HG03066 (cell line): Measurements from ENCODE around the gene OR51B2.
"Not testable (repeated sequence)": the region's sequence is repeated elsewhere in the genome, so short reads cannot be mapped to it uniquely, and the experiment has no call there.

Experiments
- ATAC-seq: cut with Tn5 transposase; IDR thresholded peaks from one replicate; pipeline ENCODE4 v1.9.1; 2021; ENCODE audit warnings: low read depth; ENCODE audit not compliant: unreplicated experiment

The OR51B2 gene

DNA sequence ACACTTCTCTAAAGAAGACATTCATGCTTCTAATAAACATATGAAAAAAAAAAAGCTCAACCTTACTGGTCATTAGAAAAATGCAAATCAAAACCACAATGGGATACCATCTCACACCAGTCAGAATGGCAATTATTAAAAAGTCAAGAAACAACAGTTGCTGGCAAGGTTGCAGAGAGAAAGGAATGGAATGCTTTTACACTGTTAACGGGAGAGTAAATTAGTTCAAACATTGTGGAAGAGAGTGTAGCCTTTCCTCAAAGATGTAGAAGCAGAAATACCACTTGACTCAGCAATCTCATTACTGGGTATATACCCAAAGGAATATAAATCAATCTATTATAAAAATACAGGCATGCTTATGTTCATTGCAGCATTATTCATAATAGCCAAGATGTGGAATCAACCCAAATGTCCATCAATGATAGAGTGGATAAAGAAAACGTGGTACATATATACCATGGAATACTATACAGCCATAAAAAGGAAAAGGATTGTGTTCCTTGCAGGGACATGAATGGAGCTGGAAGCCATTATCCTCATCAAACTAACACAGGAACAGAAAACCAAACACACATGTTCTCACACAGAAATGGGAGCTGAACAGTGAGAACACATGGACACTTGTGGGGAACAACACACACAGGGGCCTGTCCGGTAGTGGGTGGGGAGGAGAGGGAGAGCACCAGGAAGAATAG lies 10.6 kb downstream of the OR51B2 start:
- not testable (repeated sequence) for ATAC-seq

DNA sequence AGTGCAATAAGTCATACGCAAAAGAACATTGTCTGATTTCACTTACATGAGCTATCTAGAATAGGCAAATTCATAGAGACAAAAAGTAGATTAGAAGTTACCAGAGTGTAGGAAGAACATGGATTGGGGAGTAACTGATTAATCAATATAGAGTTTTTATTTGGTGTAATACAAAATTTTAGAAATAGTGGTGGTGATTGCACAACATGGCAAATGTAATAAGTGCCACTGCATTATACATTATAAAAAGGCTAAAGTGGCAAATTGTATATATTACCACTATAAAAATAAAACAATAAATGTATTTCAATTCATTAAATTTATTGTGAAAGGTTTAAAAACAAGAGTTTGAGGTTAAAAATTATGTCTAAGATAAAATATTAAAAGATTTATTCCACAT lies 13.7 kb downstream of the OR51B2 start:
- ATAC-seq, result no peak

DNA sequence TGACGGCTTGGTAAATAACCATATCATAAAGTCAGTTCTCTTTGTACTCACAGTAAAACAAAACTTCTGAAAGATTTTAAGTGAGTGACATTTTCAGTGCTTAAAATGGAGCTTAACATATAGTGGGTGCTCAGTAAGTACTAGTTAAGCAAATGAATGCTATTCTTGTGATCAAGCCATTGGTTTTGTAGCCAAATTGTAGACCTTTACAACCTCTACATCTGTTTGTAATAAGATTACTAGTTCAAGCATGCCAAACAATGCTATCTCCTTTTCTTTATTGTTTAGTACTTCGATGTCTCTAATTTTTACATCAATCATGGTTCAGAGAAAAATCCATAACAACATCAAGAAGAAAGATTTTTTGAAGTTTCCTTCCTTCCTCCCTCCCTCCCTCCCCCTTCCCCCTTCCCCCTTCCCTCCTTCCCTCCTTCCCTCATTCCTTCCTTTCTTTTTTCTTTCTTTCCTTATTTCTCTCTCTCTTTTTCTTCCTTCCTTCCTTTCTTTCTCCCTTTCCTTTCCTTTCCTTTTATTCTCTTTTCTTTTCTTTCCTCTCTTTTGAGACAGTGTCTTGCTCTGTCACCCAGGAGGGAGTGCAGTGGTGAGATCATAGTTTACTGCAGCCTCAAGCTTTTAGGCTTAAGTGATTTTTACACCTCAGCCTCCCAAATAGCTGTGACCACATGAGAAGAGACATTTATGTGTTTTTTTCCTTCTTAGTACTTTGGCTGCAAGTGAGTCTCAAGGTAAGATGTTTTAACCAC lies 16.7 kb downstream of the OR51B2 start:
- no peak for ATAC-seq

DNA sequence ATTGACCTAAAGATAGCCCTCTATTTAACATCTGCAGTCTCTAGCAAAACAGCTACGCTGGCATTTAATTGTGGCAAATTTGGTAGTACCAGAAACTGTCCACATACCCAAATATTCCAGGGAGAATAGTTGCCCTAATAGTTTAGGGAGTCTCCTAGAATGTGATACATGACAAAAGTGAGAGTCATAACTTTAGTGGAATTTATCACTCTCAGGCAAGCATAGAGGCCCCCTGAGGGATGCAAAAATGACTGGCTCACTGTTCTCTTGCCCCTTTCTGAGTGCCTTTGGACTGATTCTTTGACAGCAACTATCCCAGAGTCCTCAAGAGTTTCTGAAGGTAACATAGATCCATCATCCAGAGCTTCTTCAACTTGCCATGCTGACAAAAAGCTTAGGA lies 20.1 kb downstream of the OR51B2 start:
- no peak for ATAC-seq

DNA sequence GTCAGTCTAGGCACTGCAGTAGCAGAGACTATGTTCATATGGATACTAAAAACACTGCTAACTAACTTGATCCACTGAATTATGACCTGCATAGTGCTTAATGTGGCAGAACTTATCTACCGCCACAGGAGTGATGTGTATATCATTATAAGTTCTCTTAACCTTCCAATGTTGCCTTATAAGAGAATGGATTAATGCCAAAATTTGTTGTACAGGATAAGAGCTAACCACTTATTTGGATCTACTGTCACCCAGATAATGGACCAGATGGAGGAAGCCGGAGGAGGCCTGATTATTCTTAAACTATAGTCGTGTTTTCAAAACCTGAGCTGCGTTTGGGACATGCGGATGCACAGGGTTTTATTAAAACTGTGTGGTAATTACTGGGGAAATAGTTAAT lies 20.5 kb downstream of the OR51B2 start:
- ATAC-seq, result no peak

DNA sequence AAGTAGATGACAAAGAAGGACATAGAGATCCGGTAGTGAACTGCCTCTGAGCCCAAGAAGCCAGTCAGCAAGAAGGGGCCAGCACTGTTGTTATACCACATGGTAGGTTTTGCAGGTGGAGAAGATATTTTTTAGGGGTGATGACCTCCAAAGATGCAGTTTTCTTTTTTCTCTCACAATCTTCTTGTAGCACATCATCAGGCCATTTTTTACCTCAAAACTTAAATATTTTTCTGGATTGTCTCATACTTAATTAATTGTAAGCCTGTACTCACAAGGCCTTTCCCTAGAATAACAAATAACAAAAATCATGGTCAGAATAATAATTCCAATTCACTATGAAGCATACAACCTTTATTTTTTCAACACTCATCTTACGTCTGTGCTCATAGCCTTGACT lies 22.3 kb downstream of the OR51B2 start, which contains the start of gene OR51B4:
OR51B4 (minus strand) TSS at position 101 of the 400 bp plus-strand sequence; CDS start at position 101, 0 bp downstream.
- ATAC-seq, result no peak

DNA sequence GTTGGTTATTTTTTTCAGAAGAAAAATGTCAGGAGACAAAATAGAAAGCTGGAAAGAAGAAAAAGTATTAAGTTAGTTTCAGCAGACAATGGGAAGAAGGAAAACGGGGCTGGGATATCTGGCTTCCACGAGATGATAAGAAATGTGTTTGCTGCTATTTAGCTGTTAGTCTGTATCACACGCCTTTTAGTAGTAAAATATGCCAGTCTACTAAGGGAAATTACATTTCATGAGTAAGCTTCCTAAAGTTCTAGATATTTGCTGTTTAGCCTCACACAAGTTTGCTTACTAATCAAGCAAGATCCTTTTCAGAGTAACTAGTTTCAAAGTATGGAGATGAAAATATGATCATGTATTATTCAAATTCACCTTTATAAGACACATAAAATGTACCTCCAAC lies 23.8 kb downstream of the OR51B2 start:
- no peak for ATAC-seq

DNA sequence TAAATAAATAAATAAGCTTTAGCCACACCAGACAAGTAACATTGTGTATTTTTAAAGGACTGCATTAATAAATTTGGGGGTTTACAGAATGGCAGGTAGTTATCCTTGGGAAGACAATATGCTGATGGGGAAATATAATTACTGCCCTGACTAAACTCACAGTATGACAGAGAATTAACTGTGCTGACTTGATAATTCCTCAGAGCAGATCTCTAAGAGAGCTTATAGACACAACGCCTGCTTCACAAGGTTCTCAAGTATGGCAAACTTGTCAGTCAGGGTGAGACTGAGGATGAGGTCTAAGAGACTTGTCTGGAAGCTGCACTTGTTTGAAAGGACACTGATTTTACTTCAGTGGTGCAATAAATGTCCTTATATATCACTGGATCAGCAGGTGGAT lies 25.6 kb downstream of the OR51B2 start:
- no peak for ATAC-seq

DNA sequence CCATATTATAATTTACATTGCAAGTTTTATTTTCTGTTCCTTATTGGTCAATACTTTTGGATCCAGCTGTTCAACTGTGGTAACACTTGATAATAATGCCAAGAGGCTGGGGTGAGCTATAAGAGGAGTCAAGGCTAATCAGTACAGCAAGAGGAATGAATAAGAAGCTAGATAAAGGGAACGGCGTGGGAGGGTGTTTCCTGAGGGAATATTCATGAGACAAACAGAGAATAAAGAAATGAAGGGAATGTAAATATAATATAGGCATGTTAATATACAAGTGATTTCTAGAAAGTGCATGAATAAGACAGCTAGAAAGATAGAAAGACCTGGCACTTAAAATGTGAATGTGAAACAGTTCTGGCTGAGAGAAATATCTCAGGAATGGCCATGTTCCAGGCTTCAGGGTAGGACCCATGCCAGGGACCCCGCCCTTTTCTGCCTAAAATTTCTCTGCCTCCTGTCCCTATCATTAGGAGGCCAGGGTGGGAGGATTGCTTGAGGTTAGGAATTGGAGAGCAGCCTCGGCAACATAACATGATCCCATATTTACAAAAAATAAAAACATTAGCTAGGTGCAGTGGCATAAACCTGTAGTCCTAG lies 26.3 kb downstream of the OR51B2 start:
- ATAC-seq, result no peak

DNA sequence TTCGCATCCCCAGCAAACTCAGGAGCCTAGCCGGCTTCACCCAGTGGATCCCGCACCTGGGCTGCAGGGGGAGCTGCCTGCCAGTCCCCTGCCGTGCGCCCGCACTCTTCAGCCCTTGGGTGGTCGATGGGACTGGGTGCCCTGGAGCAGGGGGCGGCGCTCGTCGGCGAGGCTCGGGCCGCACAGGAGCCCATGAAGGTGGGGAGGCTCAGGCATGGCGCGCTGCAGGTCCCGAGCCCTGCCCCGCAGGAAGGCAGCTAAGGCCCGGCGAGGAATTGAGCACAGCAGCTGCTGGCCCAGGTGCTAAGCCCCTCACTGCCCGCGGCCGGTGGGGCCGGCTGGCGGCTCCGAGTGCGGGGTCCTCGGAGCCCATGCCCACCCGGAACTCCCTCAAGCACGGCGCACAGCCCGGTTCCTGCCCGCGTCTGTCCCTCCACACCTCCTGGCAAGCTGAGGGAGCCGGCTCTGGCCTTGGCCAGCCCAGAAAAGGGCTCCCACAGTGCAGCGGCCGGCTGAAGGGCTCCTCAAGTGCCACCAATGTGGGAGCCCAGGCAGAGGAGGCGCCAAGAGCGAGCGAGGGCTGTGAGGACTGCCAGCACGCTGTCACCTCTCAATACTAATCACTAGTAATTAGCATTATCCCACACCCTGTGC lies 29.6 kb downstream of the OR51B2 start:
- not testable (repeated sequence) for ATAC-seq

DNA sequence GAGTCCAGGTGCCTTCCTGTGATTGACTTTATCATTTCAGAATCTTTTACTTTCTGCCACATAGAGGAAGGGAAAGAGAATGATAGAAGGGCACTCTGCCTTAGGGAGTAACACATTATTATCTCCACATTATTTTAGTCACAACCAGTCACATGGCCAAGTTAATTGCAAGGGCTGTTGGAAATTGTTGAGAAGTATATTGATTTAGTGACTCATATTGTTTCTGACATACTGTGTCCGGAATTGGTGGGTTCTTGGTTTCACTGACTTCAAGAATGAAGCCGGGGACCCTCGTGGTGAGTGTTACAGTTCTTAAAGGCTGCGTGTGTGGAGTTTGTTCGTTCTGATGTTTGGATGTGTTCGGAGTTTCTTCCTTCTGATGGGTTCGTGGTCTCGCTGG lies 31.1 kb downstream of the OR51B2 start:
- no peak for ATAC-seq

DNA sequence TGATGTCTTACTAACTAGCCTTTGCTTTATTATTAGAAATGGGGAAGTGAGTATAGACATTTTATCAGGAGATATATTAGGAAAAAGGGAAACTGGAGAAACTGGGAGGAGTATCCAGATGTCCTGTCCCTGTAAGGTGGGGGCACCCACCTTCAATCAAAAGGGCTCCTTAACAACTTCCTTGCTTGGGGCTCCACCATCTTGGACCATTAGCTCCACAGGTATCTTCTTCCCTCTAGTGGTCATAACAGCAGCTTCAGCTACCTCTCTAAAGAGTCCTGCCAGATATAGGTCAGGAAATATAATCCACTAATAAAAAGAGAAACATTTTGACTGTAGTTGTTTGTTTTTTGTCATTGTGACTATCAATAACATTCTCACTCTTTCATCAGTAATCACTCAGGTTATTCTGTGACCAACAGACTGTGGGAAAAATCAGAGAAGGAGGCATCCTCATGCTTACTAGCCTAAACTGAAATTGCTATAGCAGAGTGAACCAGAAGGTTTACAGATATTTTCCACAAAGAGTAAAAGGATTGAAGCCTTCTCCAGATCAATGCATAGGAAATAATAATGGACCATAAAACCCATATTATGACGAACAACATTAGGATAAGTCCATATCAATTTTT lies 32.8 kb downstream of the OR51B2 start:
- peak; percentile 79 for ATAC-seq

DNA sequence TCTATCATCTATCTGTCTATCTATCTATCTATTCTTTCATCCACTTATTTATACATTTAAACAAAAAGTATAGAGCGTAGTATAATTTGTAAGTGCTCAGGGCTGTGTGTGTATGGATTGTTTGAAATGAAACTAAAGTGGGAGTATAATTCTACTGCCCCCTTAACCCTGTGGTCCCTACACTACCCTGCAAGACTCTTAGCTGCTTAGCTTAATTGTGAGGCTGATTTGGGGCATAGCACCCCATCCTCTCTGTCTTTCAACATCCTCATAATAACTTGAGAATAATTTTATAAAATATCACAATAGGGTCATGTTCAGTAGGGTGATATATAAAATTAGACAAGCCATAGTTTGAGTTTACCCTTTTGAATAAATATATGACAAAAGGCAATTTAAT lies 34.0 kb downstream of the OR51B2 start:
- ATAC-seq, result no peak

DNA sequence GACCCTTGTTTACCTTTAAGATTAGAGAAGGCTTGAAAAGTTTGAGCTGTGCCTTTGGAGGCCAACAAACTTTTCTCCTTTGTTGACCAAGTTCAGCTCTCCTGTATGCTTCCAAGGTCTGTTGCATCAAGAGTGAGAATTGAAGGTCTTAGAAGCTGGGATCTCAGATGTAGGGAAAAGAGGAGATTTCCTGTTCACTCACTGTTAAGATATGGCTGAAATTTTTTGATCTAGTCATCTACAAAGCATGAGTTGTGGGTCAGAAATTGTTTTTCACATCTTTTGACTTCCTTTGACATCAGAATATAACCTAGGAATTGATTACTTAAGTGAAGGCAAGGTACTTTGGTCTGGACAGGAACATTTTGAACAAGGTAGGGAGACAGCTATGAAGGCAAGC lies 34.4 kb downstream of the OR51B2 start:
- ATAC-seq, result no peak

DNA sequence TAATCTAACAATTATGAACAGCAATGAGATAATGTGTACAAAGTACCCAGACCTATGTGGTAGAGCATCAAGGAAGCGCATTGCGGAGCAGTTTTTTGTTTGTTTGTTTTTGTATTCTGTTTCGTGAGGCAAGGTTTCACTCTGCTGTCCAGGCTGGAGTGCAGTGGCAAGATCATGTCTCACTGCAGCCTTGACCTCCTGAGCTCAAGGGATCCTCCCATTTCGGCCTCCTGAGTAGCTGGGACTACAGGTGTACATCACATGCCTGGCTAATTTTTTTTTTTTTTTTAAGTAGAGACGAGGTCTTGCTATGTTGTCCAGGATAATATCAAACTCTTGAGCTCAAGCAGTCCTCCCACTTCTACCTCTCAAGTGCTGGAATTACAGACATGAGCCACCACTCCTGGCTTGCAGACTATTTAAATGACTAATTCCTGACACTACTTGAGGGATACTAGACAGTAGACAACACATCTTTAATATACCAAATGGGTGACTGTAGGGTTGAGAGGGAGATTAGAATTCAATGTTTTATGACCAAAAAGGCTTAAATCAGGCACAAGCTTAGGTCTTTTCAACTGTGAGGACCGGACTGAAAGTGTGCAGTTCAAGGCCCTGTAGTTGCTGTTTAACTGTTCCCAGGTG lies 35.1 kb downstream of the OR51B2 start:
- ATAC-seq, result no peak

DNA sequence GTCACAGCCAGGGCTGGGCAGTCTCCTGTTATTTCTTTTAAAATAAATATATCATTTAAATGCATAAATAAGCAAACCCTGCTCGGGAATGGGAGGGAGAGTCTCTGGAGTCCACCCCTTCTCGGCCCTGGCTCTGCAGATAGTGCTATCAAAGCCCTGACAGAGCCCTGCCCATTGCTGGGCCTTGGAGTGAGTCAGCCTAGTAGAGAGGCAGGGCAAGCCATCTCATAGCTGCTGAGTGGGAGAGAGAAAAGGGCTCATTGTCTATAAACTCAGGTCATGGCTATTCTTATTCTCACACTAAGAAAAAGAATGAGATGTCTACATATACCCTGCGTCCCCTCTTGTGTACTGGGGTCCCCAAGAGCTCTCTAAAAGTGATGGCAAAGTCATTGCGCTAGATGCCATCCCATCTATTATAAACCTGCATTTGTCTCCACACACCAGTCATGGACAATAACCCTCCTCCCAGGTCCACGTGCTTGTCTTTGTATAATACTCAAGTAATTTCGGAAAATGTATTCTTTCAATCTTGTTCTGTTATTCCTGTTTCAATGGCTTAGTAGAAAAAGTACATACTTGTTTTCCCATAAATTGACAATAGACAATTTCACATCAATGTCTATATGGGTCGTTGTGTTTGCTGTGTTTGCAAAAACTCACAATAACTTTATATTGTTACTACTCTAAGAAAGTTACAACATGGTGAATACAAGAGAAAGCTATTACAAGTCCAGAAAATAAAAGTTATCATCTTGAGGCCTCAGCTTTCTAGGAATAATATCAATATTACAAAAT lies 35.8 kb downstream of the OR51B2 start:
- no peak for ATAC-seq

DNA sequence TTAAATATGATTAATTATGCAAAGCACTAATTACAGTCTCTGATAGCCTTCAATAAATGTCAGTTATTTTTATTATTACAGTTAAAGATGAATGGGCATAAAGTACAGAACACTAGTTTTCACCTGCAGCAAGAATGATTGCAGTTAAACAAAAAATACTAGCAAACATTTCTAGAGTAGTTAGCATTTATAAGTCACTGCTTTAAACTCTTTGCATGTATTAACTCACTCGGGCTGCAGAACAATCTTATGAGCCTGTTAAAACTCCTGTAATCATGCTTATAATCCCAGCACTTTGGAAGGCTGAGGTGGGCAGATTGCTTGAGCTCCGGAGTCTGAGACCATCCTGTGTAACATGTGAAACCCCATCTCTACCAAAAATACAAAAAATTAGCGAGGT lies 37.2 kb downstream of the OR51B2 start:
- ATAC-seq, result no peak

DNA sequence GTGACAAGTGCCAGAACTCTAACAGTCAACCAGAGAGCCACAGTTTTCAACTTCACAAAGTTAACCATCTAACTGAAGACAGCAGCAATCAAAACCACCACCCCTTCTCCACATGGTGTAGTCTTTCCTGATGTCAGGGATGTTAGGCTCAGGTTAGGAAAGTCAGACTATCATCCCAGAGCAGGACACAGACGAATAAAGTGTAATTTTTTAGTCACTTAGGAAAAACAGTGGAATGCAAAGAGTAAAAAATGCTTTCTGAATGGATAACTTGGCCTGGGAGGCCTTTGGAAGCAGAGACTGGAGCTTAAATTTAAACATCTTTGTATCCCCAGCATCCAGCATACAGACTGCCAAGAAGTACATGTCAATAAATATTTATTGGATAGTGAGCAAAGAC lies 37.7 kb downstream of the OR51B2 start:
- no peak for ATAC-seq

DNA sequence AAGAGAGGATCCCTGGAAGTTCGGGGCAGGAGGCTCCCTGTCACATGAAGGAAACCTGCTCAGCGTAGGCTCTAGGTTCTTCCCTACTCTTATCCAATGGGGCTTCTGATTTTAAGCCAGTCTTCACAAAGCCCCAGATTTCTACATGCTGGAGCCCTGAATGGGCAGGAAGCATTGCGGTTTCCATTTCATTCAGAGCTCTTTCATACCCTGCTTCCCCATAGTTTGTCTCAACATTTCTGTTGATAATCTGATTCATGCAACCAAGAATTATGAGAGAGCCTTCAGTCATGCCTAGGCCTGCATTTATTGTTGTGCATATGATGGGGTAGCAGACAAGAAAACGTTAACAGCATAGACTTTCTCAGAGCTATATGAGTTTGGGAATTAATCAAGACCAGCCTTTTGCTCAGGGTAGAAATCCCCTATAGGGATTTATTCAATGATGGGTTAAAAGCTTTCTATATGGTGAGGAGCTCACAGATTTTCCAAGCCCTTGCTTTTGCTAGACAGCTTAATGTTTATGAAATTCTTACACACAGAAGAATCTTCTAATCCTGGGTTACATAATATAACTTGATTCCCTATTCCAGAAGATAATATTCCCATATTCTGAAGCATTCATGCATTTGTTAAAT lies 38.3 kb downstream of the OR51B2 start:
- ATAC-seq, result no peak
